Kasumi-1 (cell line): Measurements from ENCODE around the gene BRD2.

Source experiments
- DNase-seq, 2 experiments: peaks; one replicate each; lab custom pipeline; 2025; lab: John Stamatoyannopoulos, UW

BRD2 gene

GRCh38 chr6:32949113-32949512 is 19.3 kb upstream of the BRD2 start:
- DNase-seq: no peak

DNA sequence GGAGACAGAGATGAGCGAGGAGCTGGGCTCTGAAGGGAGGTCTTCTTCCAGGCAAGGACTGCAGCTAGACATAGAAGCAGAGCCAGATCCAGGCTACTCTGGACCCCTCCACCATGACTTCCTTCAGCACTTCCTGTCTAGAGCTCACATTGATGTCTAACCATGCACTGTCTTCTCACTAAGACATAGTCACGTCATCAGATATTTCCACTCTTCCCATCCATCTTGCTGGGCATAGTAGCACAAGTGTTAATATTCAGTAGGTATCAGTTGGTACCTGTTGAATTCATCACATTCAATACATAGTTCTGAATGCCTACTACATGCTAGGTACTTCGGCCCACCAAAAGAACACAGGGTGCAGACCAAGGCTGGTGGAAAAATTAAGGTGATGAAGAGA is 18.4 kb upstream of the BRD2 start:
- no peak for DNase-seq

- no peak for DNase-seq
Observed at GRCh38 chr6:32950449-32950848, 17.9 kb upstream of the BRD2 start.

GRCh38 chr6:32952817-32953739 is 15.3 kb upstream of the BRD2 start, which contains the start of gene HLA-DMA:
HLA-DMA (minus strand) TSS chr6:32953097; CDS start chr6:32953036, 61 bp downstream.
- DNase-seq: peak; percentile 87 to 90

GRCh38 chr6:32953775-32954174 is 14.6 kb upstream of the BRD2 start:
- DNase-seq: no peak

- no peak for DNase-seq
Observed at GRCh38 chr6:32954267-32954666, 14.1 kb upstream of the BRD2 start.

GRCh38 chr6:32954986-32955802 is 13.2 kb upstream of the BRD2 start:
- no peak for DNase-seq

DNA sequence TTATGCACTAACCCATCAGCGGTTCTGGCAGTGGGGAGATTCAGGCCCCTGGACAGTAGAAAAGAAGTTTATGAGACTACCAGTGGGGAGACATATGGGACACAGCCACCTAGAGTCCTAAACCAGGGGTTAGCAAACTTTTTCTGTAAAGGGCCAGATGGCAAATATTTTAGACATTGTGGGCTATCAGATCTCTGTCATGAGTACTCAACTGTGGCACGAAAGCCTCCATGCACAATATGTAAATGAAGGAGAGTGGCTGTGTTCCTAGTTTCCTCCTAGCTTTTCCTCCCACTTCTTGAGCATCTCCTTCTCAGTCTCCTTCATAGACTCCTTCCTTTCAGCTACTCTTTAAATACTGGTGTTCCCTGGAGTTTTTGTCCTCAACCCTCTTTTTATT is 12.2 kb upstream of the BRD2 start:
- no peak for DNase-seq

- no peak for DNase-seq
Observed at GRCh38 chr6:32960563-32960962, 7.8 kb upstream of the BRD2 start.

GRCh38 chr6:32962213-32962826 is 6.1 kb upstream of the BRD2 start:
- DNase-seq: no peak

DNA sequence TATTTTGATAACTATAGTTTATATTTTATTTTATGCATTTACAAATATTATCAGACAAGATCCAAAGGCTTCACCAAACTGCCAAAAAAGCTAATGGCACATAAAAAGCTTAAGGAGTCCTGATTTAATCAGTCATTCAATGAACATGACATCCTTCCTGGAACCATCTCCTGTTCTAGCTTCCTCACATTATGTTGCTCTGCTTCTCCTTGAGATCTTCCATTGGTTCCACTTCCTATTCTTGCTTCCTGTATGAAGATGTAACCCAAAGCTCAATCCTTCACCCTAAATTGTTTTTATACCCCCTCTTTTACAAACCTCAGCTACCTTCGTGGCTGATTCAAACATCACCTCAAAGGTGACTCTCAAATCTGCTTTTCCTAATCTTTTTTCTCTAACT is 4.5 kb upstream of the BRD2 start:
- no peak for DNase-seq

GRCh38 chr6:32964776-32965175 is 3.6 kb upstream of the BRD2 start:
- DNase-seq: no peak

DNA sequence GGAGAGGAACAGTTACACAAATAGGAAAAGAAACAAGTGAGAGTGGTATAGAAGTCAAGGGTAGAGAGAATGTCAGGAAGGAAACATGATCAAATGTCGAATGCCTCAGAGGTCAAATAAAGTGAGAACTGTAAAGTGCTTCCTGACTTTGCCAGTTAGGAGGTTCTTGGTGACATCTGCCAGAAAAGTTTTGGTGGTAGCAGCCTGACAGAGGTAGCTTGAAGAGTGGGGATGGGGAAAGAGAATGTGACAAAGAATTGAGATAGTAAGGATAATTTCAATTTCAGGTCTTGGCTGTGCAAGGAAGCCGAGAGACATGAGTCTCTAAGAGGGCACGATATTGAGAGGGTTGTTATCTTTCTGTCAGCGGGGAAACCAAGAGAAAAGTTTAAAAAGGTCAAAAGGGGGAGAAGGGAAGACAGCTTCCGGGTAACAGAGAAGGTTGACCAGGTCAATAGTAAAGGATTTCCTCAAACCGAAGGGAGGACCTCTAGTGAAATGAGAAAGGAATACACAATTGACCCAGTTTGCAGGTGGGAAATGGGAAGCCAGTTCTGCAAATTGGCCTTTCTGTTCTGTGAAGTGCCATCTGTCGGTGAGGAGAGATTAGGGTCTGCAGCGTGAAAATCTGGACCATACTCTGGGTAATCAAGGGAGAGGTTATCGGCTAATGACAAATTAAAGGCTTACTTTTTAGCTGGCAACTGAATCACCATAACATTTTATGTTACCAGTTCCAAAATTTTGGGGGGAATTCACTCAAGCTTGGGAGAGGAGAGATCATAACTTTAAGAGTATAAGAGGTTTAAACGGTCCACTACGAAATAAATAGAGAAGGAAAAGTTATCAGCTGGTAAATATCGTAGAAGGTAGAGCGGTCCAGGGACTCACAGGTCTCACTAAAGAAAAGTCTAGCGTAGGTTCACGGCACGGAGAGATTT is 973 bp upstream of the BRD2 start:
- peak; percentile 60 to 69 for DNase-seq

- DNase-seq: peak; percentile 85 to 86
Observed at GRCh38 chr6:32968867-32969684, 682 bp downstream of the BRD2 start.

GRCh38 chr6:32969685-32970412 is 1.5 kb downstream of the BRD2 start:
- peak; percentile 62 to 75 for DNase-seq

DNA sequence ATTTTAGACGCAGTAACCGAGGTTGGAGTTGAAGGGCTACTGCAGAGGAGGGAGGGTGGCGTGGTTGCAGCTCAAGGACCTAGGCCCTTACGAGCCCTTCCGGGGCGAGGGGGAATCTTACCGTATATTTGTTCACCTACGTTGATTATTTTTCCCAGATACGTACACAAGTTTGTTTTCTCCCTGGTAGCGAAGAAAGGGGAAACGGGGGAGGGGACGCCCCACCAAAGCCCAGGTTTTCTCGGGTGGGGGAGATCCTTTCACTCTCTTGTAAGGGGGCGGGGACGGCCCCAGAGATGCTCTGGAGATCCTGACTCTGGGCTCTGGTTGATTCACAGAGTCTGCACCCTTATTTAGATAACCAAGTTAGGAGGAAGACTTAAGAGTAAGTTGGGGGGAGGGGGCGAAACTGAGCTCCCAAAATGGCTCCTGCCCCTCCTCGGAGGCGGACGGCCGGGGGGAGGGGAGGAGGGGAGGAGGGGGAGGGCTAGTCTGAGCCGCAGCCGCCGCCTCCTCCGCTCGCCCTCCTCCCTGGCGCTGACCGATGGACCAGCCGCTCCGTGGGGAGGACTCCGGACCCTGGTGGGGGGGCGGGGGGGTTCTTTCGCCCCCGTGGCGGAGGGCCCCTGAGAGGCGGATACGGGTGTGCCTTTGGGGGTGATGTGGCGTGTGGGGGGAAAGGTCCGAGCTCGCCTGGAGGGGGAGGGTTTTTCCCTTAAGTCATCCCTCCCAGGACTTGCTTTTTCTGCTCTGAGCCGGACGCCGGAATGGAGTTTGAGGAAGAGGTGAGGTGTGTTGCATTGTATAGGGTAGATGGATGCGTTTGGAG is 2.2 kb downstream of the BRD2 start:
- DNase-seq: peak; percentile 46 to 78

DNA sequence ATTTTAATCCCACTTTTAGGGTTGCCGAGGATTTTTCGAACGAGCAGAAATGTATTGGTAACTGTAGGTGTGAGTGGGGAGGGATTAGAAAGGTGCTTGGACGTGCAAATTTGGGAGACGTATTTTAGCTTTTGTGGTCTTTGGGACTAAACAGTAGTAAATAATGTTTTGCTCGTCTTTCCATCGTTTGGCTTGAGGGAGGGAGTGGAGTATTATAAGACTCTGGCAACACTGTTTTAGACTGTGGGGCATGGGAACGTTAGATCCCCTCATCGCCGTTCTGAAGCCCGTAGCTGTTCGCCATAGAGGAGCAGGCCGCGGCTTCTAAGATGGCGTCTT is 2.8 kb downstream of the BRD2 start:
- no peak for DNase-seq

DNA sequence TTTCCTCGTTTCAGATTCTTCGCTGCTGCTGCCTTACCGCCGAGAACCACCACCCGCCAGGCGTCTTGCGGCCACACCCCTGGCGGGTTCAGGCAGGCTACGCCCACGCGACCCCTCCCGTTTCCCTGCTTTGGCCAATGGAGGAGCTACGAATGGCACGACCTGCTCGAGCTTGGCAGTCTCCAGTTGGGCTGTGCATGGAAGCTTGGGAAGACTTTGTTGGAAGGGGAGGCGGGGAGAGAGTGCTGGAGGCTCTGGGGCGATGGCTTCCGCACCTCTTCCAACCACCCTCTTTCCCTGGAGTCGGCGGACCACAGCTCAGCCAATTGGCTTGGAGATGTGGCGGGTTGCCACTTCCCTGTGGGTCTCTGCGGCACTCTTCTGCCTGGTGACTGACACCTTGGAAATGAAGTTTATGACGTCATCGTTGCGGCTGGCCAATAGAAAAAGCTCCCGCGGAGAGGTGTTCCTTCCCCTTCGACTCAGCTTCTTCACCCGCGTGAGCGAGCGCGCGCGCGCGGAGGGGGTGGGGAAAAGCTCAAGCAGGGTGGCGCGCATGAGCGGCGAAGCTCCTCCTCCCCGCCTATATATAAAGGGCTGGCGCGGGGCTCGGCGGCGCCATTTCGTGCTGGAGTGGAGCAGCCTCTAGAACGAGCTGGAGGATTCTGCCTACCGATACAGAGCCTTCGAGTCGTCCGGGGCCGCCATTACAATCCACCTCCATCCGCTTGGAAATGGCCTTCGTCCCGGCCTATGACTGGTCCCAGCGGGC is 3.4 kb downstream of the BRD2 start:
- DNase-seq: peak; percentile 98
